Neural progenitor cell (in vitro differentiated cells): ENCODE results near the gene TOR4A.

Experiments
- CTCF ChIP-seq: fragments of 200-600 bp; sonication (generic); IDR thresholded peaks from 2 replicates; pipeline ENCODE4 v1.5.1; 2017; ENCODE audit warnings: antibody characterized with exemption, mild to moderate bottlenecking
- EZH2 ChIP-seq: fragments of 200-600 bp; sonication (generic); IDR thresholded peaks from 2 replicates; pipeline ENCODE4 v1.6.1; 2017; ENCODE audit warnings: antibody characterized with exemption, mild to moderate bottlenecking, moderate library complexity
- EZH2phosphoT487 ChIP-seq: fragments of 200-600 bp; sonication (generic); IDR thresholded peaks from 2 replicates; pipeline ENCODE4 v1.6.1; 2017; ENCODE audit warnings: antibody characterized with exemption

- TF ChIP-seq CTCF = no peak
- no peak for TF ChIP-seq EZH2
- no peak for TF ChIP-seq EZH2phosphoT487
Observed at GRCh38 chr9:137293094-137293481, 15.6 kb downstream of the TOR4A start.
